GM21423 (cell line): ENCODE results near the gene MBD4.
"Not testable (repeated sequence)": the region's sequence is repeated elsewhere in the genome, so short reads cannot be mapped to it uniquely, and the experiment has no call there.

Source experiments
- ATAC-seq: cut with Tn5 transposase; IDR thresholded peaks from one replicate; pipeline ENCODE4 v1.9.1; 2021; ENCODE audit warnings: mild to moderate bottlenecking, moderate library complexity; ENCODE audit not compliant: unreplicated experiment

MBD4 gene

GRCh38 chr3:129439817-129440617 lies at the start of gene MBD4, which contains the start of gene IFT122:
Gene MBD4, minus strand, starts transcription at chr3:129439948. Its CDS starts 115 bp downstream, at chr3:129439833.
Gene IFT122, plus strand, starts transcription at chr3:129440224. Its CDS starts 107 bp downstream, at chr3:129440331.
- peak; percentile 88 for ATAC-seq

- ATAC-seq = not testable (repeated sequence)
Measured at GRCh38 chr3:129489258-129489657, 49.5 kb upstream of the MBD4 start.

- not testable (repeated sequence) for ATAC-seq
Measured at GRCh38 chr3:129487868-129488335, 48.2 kb upstream of the MBD4 start.

GRCh38 chr3:129487183-129487867 lies 47.6 kb upstream of the MBD4 start:
- ATAC-seq = no peak

GRCh38 chr3:129486664-129487035 lies 46.9 kb upstream of the MBD4 start:
- ATAC-seq = no peak

- ATAC-seq = no peak
Measured at GRCh38 chr3:129485721-129486663, 46.2 kb upstream of the MBD4 start.

GRCh38 chr3:129485146-129485545 lies 45.4 kb upstream of the MBD4 start:
- not testable (repeated sequence) for ATAC-seq

GRCh38 chr3:129483870-129484269 lies 44.1 kb upstream of the MBD4 start:
- no peak for ATAC-seq

GRCh38 chr3:129482721-129483120 lies 43.0 kb upstream of the MBD4 start:
- ATAC-seq = no peak

- no peak for ATAC-seq
Measured at GRCh38 chr3:129481766-129482332, 42.1 kb upstream of the MBD4 start.

- not testable (repeated sequence) for ATAC-seq
Measured at GRCh38 chr3:129481225-129481765, 41.5 kb upstream of the MBD4 start.

GRCh38 chr3:129476586-129476985 lies 36.8 kb upstream of the MBD4 start:
- no peak for ATAC-seq

GRCh38 chr3:129475863-129476262 lies 36.1 kb upstream of the MBD4 start:
- no peak for ATAC-seq

GRCh38 chr3:129474984-129475804 lies 35.4 kb upstream of the MBD4 start:
- no peak for ATAC-seq

GRCh38 chr3:129473769-129474152 lies 34.0 kb upstream of the MBD4 start:
- ATAC-seq = no peak

GRCh38 chr3:129473067-129473768 lies 33.5 kb upstream of the MBD4 start:
- ATAC-seq = no peak

- no peak for ATAC-seq
Measured at GRCh38 chr3:129470861-129471260, 31.1 kb upstream of the MBD4 start.

GRCh38 chr3:129469026-129469425 lies 29.3 kb upstream of the MBD4 start:
- no peak for ATAC-seq

- ATAC-seq = no peak
Measured at GRCh38 chr3:129467932-129468331, 28.2 kb upstream of the MBD4 start.
